ACC112 (cell line): ENCODE results near the gene ROR1.
"Not testable (repeated sequence)": the region's sequence is repeated elsewhere in the genome, so short reads cannot be mapped to it uniquely, and the experiment has no call there.

Experiments used
- H2AFZ ChIP-seq: fragments of 200-600 bp; sonication (generic); one replicate; pipeline ENCODE4 v1.6.0; 2017; ENCODE audit warnings: antibody characterized with exemption, low read length; ENCODE audit not compliant: unreplicated experiment
- H3K27ac ChIP-seq: fragments of 200-600 bp; sonication (generic); 2 replicates; pipeline ENCODE4 v1.5.1; 2014; ENCODE audit warnings: low read depth, mild to moderate bottlenecking, antibody characterized with exemption, low read length, moderate library complexity
- H3K27me3 ChIP-seq: fragments of 200-600 bp; sonication (generic); 2 replicates; pipeline ENCODE4 v1.6.1; 2014; ENCODE audit warnings: mild to moderate bottlenecking, antibody characterized with exemption, low read length, moderate library complexity, mixed read lengths; ENCODE audit not compliant: insufficient read depth
- H3K36me3 ChIP-seq: fragments of 200-600 bp; sonication (generic); 2 replicates; pipeline ENCODE4 v1.6.1; 2016; ENCODE audit warnings: mild to moderate bottlenecking, antibody characterized with exemption, low read length, moderate library complexity, mixed read lengths; ENCODE audit not compliant: insufficient read depth
- H3K4me1 ChIP-seq: fragments of 200-600 bp; sonication (generic); one replicate; pipeline ENCODE4 v1.6.1; 2016; ENCODE audit warnings: low read length, mixed read lengths; ENCODE audit not compliant: insufficient read depth, unreplicated experiment, control insufficient read depth
- H3K4me3 ChIP-seq: fragments of 200-600 bp; sonication (generic); 2 replicates; pipeline ENCODE4 v1.5.1; 2014; ENCODE audit warnings: mild to moderate bottlenecking, low read depth, low read length
- H3K79me2 ChIP-seq: fragments of 200-600 bp; sonication (generic); one replicate; pipeline ENCODE4 v1.6.0; 2016; ENCODE audit warnings: low read length; ENCODE audit not compliant: control insufficient read depth, unreplicated experiment, insufficient read depth

ROR1 gene

GRCh38 chr1:63810936-63811469 is 37.2 kb downstream of the ROR1 start:
- Histone ChIP-seq H3K36me3 (no peaks in the 10 kb centered on the region), H2AFZ (no peak overlapping the region), H3K27me3 (no peaks in the 10 kb centered on the region), H3K4me3 (no peak overlapping the region), H3K4me1 (peaks cover 10% of the 10 kb centered on the region), H3K79me2 (peaks cover 23% of the 10 kb centered on the region), H3K27ac (no peak overlapping the region)

GRCh38 chr1:63812071-63812700 is 38.4 kb downstream of the ROR1 start:
- Histone ChIP-seq H2AFZ (no peak overlapping the region), H3K79me2 (peaks cover 30% of the 10 kb centered on the region), H3K4me3 (no peak overlapping the region), H3K4me1 (peaks cover 13% of the 10 kb centered on the region), H3K27me3 (no peaks in the 10 kb centered on the region), H3K27ac (no peak overlapping the region), H3K36me3 (no peaks in the 10 kb centered on the region)

GRCh38 chr1:63813829-63814277 is 40.0 kb downstream of the ROR1 start:
- no peak overlapping the region; the same call in 1 of the 2 replicates for H3K4me3 ChIP-seq
- H3K36me3 ChIP-seq, result no peaks in the 10 kb centered on the region
- H3K4me1 ChIP-seq, result peaks cover 17% of the 10 kb centered on the region
- peaks cover 30% of the 10 kb centered on the region for H3K79me2 ChIP-seq
- peak overlapping the region; percentile 34; the same call in 1 of the 2 replicates for H3K27ac ChIP-seq
- no peaks in the 10 kb centered on the region for H3K27me3 ChIP-seq
- no peak overlapping the region for H2AFZ ChIP-seq

GRCh38 chr1:63816217-63816815 is 42.5 kb downstream of the ROR1 start:
- peaks cover 24% of the 10 kb centered on the region for H3K4me1 ChIP-seq
- not testable (repeated sequence) for H3K27me3 ChIP-seq, H2AFZ ChIP-seq, H3K27ac ChIP-seq, H3K4me3 ChIP-seq, H3K36me3 ChIP-seq
- peaks cover 33% of the 10 kb centered on the region for H3K79me2 ChIP-seq

GRCh38 chr1:63817152-63817667 is 43.4 kb downstream of the ROR1 start:
- H3K4me3 ChIP-seq, result no peak overlapping the region
- no peak overlapping the region for H2AFZ ChIP-seq
- no peak overlapping the region for H3K27ac ChIP-seq
- H3K4me1 ChIP-seq, result peaks cover 32% of the 10 kb centered on the region
- H3K79me2 ChIP-seq, result peaks cover 36% of the 10 kb centered on the region
- H3K27me3 ChIP-seq, result no peaks in the 10 kb centered on the region
- no peaks in the 10 kb centered on the region for H3K36me3 ChIP-seq

GRCh38 chr1:63817700-63818099 is 43.9 kb downstream of the ROR1 start:
- Histone ChIP-seq H3K4me1 (peaks cover 32% of the 10 kb centered on the region), H3K27me3 (no peaks in the 10 kb centered on the region), H3K36me3 (no peaks in the 10 kb centered on the region), H3K27ac (no peak overlapping the region), H3K79me2 (peaks cover 36% of the 10 kb centered on the region), H3K4me3 (no peak overlapping the region), H2AFZ (no peak overlapping the region)

GRCh38 chr1:63818567-63819325 is 44.9 kb downstream of the ROR1 start:
- Histone ChIP-seq H3K27ac (no peak overlapping the region), H3K27me3 (no peaks in the 10 kb centered on the region), H3K4me1 (peaks cover 25% of the 10 kb centered on the region), H3K79me2 (peaks cover 29% of the 10 kb centered on the region), H2AFZ (no peak overlapping the region), H3K36me3 (no peaks in the 10 kb centered on the region), H3K4me3 (no peak overlapping the region)

- Histone ChIP-seq H3K79me2 (peaks cover 27% of the 10 kb centered on the region), H3K36me3 (no peaks in the 10 kb centered on the region), H3K4me3 (no peak overlapping the region), H3K4me1 (peaks cover 24% of the 10 kb centered on the region), H2AFZ (no peak overlapping the region), H3K27ac (no peak overlapping the region), H3K27me3 (no peaks in the 10 kb centered on the region)
Observed at GRCh38 chr1:63819795-63820194, 46.0 kb downstream of the ROR1 start.

GRCh38 chr1:63821091-63822005 is 47.5 kb downstream of the ROR1 start:
- Histone ChIP-seq H3K27me3 (no peaks in the 10 kb centered on the region), H3K27ac (no peak overlapping the region), H2AFZ (no peak overlapping the region), H3K4me1 (peaks cover 24% of the 10 kb centered on the region), H3K36me3 (no peaks in the 10 kb centered on the region), H3K4me3 (no peak overlapping the region), H3K79me2 (peaks cover 19% of the 10 kb centered on the region)

GRCh38 chr1:63822540-63822939 is 48.7 kb downstream of the ROR1 start:
- Histone ChIP-seq H3K4me3 (no peak overlapping the region), H3K79me2 (peaks cover 14% of the 10 kb centered on the region), H2AFZ (no peak overlapping the region), H3K4me1 (peaks cover 23% of the 10 kb centered on the region), H3K36me3 (no peaks in the 10 kb centered on the region), H3K27me3 (no peaks in the 10 kb centered on the region), H3K27ac (no peak overlapping the region)
